HG02623 (cell line): ENCODE measurements around the gene NDUFB10.
A peak's percentile ranks its signal among the peaks of the same experiment; 100 is the strongest.
"Not testable (repeated sequence)": the region's sequence is repeated elsewhere in the genome, so short reads cannot be mapped to it uniquely, and the experiment has no call there.

Source experiments
- ATAC-seq: cut with Tn5 transposase; IDR thresholded peaks from one replicate; pipeline ENCODE4 v1.9.1; 2021; ENCODE audit warnings: moderate library complexity; ENCODE audit not compliant: unreplicated experiment

NDUFB10 gene

DNA sequence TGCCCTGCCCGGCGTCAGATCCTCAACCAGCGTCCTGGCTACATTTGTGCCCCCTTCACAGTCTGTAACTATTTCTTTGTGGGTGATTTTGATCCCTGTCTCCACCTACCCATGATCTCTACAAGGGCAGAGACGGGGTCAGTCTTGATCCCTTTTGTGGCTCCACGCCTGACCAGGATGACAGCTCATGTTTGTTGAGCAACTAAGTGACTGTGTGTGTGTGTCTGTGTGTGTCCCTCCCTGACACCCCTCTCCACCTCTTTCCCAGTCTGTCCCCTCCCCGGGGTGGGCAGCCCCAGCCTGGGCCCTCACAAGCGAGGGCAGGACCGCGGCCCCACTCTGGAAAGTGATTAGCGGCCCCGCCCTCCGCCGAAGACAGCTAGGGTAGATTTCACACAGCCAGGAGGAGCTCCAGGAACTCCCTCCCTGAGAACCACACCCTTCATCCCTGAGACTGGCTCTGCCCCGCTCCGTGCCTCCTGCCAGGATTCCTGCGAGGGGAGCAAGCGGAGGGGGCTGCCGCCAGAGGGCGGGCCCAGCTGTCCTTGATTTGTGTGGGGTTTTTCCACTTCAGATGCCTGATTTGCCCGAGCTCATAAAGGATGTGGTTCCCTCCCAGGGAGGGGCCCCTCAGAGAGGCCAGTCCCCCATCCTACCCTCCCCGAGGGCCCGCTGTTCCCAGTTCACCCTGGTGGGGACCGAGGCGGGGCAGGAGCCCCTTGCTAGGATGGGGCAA is 35.9 kb upstream of the NDUFB10 start:
- ATAC-seq = no peak

DNA sequence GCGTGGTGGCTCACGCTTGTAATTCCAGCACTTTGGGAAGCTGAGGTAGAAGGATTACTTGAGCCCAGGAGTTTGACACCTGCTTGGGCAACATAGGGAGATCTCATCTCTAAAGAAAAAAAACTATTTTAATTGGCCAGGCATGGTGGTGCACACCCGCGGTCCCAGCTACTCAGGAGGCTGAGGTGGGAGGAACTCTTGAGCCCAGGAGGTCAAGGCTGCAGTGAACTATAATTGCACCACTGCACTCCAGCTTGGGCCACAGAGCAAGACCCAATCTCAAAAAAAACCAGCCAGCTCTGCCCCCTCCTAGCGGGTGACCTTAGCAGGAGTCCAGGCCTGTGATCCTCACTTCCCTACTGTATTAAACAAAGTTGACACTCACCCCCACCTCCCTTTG is 35.2 kb upstream of the NDUFB10 start:
- ATAC-seq = no peak

DNA sequence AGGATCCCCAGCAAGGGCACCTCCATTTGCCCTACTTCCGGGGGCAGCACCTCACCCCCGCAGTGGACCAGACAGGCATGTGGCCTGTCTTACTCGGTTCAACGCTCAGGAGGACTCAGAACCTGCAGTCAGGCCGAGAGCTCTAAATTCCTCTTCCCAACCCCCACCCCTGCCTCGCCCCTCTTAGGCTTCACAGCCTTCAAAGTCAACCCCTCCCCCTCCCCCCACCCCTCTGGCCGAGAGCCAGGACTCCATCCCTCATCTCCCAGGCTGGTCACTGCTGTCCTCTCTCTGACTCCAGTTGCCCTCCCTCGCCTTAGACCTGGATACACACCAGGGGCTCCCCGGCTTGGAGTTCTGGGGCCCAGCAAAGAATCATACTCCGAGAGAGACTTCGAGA is 33.1 kb upstream of the NDUFB10 start:
- no peak for ATAC-seq

DNA sequence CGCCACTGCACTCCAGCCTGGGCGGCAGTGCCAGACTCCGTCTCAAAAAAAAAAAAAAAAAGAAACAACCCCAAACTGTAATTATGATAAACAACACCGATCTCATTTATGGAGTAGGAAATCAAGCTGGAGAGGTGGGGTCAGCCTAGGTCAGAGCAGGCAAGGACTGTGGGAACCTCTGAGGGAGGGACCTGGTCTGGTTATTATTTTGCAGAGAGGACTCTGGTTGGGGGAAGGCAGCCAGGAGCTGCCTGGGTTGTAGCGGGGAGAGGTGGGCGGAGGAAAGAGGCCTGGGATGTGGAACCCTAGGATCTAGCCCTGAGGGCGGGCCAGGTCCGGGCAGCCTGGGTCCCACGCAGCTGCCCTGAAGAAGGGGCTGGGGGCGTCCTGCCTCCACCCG is 30.2 kb upstream of the NDUFB10 start:
- ATAC-seq = peak; percentile 21

DNA sequence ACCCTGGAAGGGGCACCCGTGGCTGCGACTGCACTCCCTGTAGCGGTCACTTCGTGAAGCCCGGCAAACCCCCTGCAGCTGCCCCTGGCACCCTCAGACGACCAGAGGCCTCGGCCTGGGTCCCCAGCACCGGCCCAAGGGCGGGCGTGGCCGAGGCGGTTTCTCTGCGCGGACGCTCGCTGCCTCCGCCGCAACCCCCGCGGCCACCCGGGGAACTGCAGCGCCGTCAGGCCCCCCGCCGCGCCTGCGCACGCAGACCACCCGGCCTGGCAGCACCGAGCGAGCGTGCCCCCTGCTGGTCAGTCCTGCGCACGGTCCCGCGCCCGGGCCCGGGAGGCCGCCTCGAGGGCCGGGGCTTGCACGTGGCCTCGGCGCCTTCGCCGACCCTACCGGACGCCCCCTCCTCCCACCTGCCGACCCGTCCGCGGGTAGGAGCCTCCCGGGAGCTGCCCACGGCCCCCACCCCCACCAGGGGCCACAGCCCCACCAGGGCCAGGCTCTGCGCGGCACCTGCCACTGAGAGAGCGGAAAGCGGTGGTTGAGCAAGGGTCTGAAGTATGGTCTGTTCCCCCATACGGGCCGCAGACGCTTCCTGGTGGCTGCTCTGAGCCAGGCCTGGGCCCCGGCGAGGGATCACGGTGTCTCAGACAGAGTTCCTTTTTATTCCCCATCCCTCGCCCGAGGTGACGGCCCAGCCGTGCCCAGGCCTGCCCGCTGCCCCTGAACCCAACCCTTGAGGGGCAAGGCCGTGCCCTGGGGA is 29.6 kb upstream of the NDUFB10 start:
- peak; percentile 77 for ATAC-seq

DNA sequence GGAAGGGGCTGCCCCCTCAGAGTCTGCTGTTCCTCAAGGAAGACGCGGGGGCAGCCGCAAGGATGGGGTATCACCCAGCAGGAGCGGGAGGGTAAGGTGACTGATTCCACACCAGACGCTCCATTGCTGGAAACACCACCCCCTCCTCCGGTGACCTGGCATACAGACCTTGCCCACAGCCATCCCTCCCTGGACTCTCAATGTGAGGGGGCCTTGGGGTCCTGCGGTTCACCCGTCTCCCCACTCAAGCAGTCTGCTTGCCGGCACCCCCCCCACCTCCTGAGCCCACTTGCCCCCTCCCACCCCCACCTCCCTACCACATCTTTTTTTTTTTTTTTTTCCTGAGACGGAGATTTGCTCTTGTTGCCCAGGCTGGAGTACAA is 29.0 kb upstream of the NDUFB10 start:
- ATAC-seq = no peak

DNA sequence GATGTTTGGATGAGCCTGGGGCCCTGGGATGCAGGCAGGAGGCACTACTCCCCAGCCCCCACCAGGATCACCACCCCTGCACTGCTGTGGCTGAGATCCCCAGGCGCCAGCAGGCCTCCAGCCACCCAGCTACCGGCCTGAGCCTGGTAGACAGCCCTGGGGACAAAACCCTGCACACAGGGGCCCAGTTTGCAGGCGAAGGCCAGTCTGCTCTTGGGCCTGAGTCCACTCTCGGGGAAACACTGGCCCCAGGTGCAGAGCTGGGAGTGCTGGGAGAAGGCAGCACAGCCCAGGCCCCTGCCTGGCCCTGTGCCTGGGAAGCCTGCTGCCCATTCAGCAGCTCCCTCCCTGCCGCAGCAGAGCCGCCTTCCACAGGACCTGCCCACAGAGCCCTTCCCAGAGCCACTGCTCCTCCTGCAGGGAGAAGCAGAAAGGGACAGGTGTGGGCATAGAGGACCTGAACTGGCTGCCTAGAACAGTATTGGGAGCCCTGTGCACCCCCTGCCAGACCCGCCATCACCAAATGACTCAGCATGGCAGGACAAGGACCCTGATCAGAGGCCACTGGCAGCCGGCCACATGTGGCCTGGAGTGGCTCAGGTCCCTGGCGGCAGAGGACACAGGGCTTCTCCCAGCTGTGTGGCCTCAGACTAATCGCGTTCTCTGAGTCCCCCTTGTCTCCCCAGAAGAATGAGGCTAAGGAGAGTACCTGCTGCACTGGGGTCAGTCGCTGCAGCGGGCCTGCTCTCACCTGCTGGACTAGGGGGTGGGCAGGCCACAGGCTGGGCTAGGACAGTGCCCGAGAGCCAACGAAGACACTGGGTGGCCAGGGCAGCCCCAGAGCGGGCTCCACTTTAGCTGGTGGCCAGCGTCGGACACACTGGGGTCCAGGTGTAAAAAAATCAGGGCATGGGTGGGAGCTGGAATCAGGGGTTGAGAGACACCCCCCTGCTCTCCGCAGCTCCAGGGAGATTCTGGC is 27.0 kb upstream of the NDUFB10 start:
- no peak for ATAC-seq

DNA sequence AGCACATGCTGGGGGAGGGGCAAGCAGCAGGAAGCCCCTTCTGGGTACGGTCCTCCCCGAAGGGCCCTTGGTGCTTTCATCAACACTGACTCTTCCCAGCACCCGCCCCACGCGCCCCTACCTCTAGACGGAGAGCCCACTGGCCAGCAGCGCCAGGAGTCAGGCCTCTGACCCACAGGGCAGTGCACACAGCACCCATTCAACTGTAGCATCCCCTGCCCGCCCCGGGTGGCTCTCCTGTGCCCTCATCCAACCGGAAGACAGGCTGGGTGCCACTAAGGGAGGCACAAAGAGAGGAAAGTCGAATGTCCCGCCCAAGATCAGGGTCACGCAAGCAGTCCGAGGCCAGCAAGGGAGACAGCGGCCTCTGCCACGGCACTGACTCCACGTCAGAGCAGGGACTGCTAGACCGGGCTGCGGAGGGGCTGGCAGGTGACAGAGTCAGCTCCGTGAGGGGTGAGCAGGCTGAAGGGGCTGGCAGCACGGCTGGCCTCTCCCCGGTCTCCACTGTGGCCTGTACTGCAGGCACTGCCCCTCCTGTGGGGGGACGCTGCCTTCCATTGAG is 26.2 kb upstream of the NDUFB10 start:
- no peak for ATAC-seq

DNA sequence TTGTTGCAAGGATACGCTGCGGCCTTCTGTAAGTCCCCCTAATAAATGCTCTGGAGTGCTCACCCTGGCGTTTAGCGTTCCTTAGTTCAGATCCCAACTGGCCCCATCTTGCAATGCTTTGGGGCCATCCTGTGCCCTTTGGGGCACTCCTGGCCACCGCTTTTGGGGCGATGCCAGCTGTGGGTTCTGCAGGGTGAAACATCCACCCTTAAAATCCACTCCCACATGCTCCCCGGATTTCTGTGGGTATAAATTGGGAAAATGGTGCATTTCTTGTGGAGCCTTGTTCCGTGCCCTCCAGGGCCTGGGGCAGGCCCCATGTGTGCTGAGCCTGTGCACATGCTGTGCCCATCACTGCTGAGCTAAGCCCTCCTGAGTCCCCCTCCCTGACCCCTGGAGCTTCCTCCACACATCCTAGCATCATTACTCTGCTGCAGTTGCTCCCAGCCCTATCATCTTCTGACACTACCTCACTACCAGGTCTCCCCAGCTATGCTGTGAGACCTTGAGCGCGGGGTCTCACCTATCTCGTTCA is 22.3 kb upstream of the NDUFB10 start:
- ATAC-seq = no peak

DNA sequence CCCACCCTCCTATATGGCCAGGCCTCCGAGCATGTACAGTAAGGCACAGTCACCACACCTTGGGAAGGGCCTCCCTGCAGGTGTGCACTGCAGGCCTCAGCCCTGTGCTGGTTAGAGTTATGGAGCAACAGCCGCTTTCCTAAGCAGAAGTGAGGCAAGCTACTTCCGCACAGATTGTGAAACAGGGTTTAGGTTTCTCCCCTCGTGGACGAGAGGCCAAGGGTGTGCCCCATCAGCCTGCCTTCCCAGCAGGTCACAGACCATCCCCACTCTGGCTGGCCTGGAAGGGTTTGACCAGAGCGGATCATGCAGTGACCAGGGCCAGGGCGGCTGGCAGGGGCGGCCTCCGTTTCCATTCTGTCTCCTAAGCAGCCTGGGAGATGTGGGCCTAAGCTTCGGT is 21.0 kb upstream of the NDUFB10 start:
- no peak for ATAC-seq

DNA sequence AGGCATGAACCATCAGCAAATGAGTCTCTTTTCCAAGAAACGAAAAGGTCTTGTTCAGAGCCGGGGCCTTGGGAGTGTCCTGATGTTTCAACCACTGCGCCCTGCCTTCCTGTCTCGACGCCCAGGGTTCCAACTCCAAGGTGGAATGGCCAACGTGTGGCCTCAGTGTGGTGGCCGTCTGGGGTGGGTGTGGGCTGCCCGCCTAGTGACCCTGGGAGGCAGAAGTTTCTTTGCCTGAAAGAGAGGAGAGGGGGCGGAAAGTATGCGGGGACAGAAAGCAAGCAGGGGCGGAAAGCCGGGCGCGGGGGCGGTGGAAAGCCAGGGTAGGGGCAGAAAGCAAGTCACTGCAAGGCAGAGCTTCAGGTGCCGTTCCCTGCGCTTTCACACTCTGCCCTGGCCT is 20.4 kb upstream of the NDUFB10 start:
- no peak for ATAC-seq

DNA sequence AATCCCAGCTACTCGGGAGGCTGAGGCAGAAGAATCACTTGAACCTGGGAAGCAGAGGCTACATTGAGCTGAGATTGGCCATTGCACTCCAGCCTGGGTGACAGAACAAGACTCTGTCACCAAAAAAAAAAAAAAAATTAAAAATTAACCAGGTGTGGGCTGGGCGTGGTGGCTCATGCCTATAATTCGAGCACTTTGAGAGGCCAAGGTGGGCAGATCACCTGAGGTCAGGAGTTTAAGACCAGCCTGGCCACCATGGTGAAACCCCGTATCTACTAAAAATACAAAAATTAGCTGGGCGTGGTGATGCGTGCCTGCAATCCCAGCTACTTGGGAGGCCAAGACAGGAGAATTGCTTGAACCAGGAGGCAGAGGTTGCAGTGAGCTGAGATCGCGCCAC is 19.5 kb upstream of the NDUFB10 start:
- not testable (repeated sequence) for ATAC-seq

DNA sequence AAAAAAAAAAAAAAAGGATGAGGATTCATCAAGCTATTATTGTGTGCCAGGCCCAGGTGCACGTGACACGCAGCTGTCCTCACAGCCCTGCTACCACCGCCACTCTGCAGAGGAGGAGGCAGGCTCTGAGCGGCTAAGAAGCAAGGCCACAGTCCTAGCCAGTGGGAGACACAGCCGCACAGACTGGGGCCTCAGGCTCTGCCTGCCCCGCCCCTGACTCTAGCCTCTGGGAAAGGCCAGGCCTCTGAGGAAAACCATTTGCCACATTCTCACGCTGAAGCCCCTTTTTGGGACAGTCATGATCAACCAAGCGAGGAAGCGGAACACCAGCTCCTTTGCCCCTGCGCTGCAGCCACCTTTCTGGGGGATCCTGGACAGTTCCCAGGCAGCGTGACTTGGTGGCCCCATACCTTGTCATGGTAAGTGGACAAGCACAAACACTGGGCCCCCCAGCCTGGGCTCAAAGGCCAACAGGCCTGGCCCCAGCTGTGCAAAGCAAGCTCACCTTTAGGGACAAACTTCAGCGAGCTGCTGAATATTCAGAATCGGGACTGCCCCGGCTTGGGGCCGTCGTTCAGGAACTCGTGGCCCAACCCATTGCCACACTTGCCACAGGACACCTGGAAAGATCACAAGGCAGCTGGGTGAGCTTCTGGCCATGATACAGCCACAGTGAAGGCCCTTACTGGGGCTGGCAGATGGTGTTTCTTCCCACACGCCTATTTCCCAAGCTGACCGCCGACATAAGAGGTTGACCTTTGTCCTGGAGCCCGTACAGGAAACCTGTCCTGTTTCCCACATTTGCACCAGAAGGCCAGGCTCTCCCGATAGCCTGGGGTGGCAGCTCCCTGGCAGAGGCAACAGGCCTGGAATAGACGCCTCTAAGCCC is 18.8 kb upstream of the NDUFB10 start:
- ATAC-seq = no peak

DNA sequence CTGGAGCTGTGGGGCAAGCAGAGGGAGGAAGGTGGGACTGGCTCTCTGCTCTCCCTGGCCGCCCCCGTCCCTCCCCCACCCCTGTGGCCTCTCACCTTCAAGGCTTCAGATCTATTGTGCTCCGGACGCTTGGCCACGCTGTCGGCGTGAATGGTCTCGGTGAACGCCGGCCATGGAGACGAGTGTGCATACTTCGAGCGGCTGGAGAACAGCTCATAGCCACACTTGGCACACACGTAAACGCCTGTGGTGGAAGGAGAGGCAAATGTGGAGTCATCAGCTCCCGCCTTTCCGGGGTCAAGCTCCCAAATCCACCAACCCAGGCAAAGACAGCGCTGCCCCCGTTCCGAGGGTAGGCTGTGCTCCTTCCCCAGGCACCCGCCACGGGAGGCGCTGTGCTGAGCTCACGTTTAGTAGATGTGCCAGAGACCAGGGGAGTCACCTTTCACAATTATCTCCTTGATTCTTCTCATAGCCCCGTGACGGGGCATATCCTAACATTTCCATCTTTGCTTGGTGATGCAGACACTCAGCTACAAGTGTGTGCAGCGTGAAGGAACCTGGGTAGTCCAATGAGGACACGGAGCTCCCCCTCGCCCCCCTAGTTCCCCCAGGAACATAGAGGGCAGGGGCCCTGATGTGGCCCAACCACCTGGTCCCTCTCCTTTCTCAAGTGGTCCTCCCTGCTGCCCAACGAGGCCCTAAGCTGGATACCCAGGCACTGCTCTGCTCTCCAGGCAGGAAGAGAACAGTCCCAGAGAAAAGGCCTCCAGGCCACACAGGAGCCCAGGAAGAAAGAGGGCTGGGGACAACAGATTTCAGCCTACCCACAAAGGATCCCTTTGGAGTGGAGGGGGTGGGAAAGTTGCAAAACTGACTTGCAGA is 17.9 kb upstream of the NDUFB10 start:
- ATAC-seq = no peak

DNA sequence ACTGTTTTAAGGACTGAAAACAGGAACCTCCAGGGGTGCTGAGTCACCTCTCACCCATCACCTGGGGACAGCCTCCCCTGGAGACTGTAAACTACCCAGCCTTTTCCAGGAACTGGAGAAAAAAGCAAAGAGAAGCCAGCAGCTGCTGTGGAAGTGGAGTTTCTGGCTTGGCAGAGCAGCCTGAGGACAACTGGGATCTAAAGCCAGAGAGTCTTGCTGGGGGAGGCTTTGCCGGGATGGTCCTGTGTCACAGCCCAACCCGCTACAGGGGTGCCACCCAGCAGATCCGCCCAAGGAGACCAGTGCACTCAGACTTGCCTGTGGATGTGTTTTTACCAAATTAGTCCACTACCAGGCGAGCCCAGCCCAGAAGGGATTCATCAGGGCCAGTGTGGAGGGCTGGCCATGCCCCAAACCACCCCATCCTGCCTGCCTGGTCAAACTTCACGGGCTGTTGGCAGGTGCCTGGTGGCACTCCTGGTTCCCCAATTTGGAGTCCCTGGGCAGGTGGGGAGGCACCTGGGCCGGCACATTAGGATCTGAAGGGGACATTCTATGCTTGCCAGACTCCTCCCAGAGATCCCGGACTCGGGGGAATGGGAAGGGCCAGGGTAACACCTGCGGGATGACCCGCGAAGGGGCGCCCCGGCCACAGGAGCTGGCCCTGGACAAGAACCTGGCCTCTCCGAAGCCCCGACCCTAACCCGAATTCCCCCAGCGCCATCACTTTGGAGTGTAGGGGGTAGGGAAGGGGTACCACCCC is 17.1 kb upstream of the NDUFB10 start:
- no peak for ATAC-seq

DNA sequence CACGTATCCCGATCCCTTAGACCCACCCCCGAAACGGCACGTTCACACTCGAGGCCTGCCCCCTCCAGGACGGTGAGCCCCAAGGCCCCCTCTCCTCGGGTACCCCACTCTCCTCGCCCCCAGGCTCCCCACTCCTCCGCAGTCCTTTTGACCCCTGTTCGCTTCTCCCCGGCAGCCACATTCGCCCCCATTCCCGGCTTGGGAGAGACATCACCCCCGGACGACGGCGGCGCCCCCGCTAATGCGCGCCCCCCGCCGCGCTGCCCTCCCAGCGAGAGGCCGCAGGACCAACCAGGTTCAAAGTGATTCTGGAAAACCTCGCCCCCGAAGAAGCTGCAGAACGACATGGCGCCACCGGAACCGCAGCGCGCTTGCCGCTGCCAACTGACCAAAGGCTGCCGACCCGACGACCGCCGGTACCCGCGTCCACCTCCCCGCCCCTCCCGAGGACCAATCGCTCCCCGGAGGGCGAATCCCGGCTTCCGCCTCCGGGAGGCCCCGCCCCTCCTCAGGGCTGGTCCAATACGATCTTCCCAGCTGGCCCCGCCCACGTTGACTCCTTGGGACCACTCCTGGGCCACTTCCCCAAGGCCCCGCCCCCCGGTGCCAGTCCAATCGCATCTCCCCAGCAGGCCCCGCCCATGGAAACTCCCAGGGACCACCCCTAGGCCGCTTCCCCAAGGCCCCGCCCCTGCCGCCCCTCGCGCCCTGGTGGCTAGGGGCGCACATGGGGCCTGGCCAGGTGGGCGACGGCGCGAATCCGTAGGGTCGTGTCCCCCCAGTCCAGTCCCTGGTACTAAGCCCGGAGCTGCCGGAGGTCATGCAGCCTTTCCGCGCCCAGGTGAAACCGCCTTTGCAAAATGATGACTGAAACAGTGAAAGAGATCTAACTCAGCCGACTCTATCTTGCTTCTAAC is 16.3 kb upstream of the NDUFB10 start, which contains the start of gene MSRB1:
MSRB1 (minus strand) TSS at position 390 of the 917 bp plus-strand sequence; CDS start at position 347, 43 bp downstream.
- peak; percentile 90 for ATAC-seq
